Endothelial cell (in vitro differentiated cells): ENCODE measurements around the gene SPATS2. TPM values are rescaled to one million over a fixed set of nuclear protein-coding genes. Genes with fewer than 3 reads are reported as not detected.

Source experiments
- DNase-seq: peaks from one replicate; pipeline ENCODE4 v3.0.0; 2021; ENCODE audit warnings: low spot score
- H3K27ac Mint-ChIP-seq: one replicate; pipeline ENCODE4 v1.8.0; 2021; ENCODE audit warnings: mixed read lengths, inconsistent platforms; ENCODE audit not compliant: unreplicated experiment
- H3K27me3 Mint-ChIP-seq: one replicate; pipeline ENCODE4 v1.8.0; 2021; ENCODE audit warnings: mild to moderate bottlenecking, moderate library complexity, mixed read lengths, inconsistent platforms; ENCODE audit not compliant: unreplicated experiment
- H3K36me3 Mint-ChIP-seq: one replicate; pipeline ENCODE4 v1.8.0; 2021; ENCODE audit warnings: mild to moderate bottlenecking, low read depth, mixed read lengths, inconsistent platforms; ENCODE audit not compliant: unreplicated experiment
- H3K4me1 Mint-ChIP-seq: one replicate; pipeline ENCODE4 v1.8.0; 2021; ENCODE audit warnings: mild to moderate bottlenecking, mixed read lengths, inconsistent platforms; ENCODE audit not compliant: unreplicated experiment
- H3K4me3 Mint-ChIP-seq: one replicate; pipeline ENCODE4 v1.8.0; 2021; ENCODE audit warnings: mild to moderate bottlenecking, mixed read lengths, inconsistent platforms; ENCODE audit not compliant: unreplicated experiment
- H3K9me3 Mint-ChIP-seq: one replicate; pipeline ENCODE4 v1.8.0; 2021; ENCODE audit warnings: mixed read lengths, inconsistent platforms; ENCODE audit not compliant: unreplicated experiment
- CTCF ChIP-seq: fragments of 200-600 bp; sonication (generic); IDR thresholded peaks from one replicate; pipeline ENCODE4 v1.5.0; 2021; ENCODE audit warnings: antibody characterized with exemption; ENCODE audit not compliant: unreplicated experiment
- total RNA-seq: library from RNA; stranded (reverse); fragmentation: NEBNext Ultra II Directional; extraction: Animal tissue kit (Norgen Biotek cat#: 25700); gene quantifications from one replicate; pipeline ENCODE4 v1.2.1, GENCODE V29; 2021; ENCODE audit not compliant: unreplicated experiment

Gene SPATS2
- total RNA-seq, 1 donor from 2014 or later = 37.3 TPM

- Mint-ChIP-seq H3K27ac (no peak overlapping the region), H3K36me3 (peaks cover 7% of the 10 kb centered on the region), H3K4me1 (no peaks in the 10 kb centered on the region)
Observed at GRCh38 chr12:49493900-49494299, 126.6 kb downstream of the SPATS2 start.

GRCh38 chr12:49496417-49497360 is 129.4 kb downstream of the SPATS2 start:
- Mint-ChIP-seq H3K9me3 (no peaks in the 10 kb centered on the region), H3K4me1 (no peaks in the 10 kb centered on the region), H3K4me3 (no peak overlapping the region), H3K36me3 (peaks cover 21% of the 10 kb centered on the region), H3K27ac (no peak overlapping the region), H3K27me3 (peaks cover 1% of the 10 kb centered on the region)
- DNase-seq = no peak
- TF ChIP-seq CTCF = no peak

More at GRCh38 chr12:49493900-49494299, 126.6 kb downstream of the SPATS2 start:
- Mint-ChIP-seq H3K27me3 (no peaks in the 10 kb centered on the region), H3K9me3 (no peaks in the 10 kb centered on the region), H3K4me3 (no peak overlapping the region)
- no peak for DNase-seq
- TF ChIP-seq CTCF = no peak

GRCh38 chr12:49501895-49502294 is 134.6 kb downstream of the SPATS2 start:
- H3K4me1 Mint-ChIP-seq = no peaks in the 10 kb centered on the region
- no peaks in the 10 kb centered on the region for H3K9me3 Mint-ChIP-seq
- H3K36me3 Mint-ChIP-seq = peaks cover 28% of the 10 kb centered on the region
- H3K27ac Mint-ChIP-seq = no peak overlapping the region
- no peak for TF ChIP-seq CTCF
- no peak for DNase-seq
- H3K27me3 Mint-ChIP-seq = peaks cover 1% of the 10 kb centered on the region
- H3K4me3 Mint-ChIP-seq = no peak overlapping the region

- H3K9me3 Mint-ChIP-seq = no peaks in the 10 kb centered on the region
- peaks cover 28% of the 10 kb centered on the region for H3K36me3 Mint-ChIP-seq
- no peak for TF ChIP-seq CTCF
- DNase-seq = no peak
- H3K27ac Mint-ChIP-seq = no peak overlapping the region
- H3K4me3 Mint-ChIP-seq = no peak overlapping the region
- H3K4me1 Mint-ChIP-seq = no peaks in the 10 kb centered on the region
- H3K27me3 Mint-ChIP-seq = peaks cover 1% of the 10 kb centered on the region
Observed at GRCh38 chr12:49502590-49502989, 135.3 kb downstream of the SPATS2 start.

- DNase-seq = no peak
- peaks cover 28% of the 10 kb centered on the region for H3K36me3 Mint-ChIP-seq
- no peaks in the 10 kb centered on the region for H3K9me3 Mint-ChIP-seq
- H3K4me1 Mint-ChIP-seq = no peaks in the 10 kb centered on the region
- TF ChIP-seq CTCF = no peak
- H3K4me3 Mint-ChIP-seq = no peak overlapping the region
- H3K27me3 Mint-ChIP-seq = peaks cover 1% of the 10 kb centered on the region
- no peak overlapping the region for H3K27ac Mint-ChIP-seq
Observed at GRCh38 chr12:49503674-49504180, 136.5 kb downstream of the SPATS2 start.
